Measurements from ENCODE around the gene KLHL6. TPM values are rescaled to one million over a fixed set of nuclear protein-coding genes. Genes with fewer than 3 reads are reported as not detected.
A peak's percentile ranks its signal among the peaks of the same experiment; 100 is the strongest.
"Not testable (repeated sequence)": the region's sequence is repeated elsewhere in the genome, so short reads cannot be mapped to it uniquely, and the experiment has no call there.

Gene KLHL6
- total and polyA plus RNA-seq, 12 donors, result 0.47 to 5.1 (median 0.89) TPM

- intact Hi-C loops (cut with DNase I), result loop anchor here in 1 of 10 donors (5.0 kb wide), 1 partner anchor 38 kb away; no protein-coding TSS in a partner anchor
- WGBS, 2 donors, result 82 to 83% methylated on average over 6 of the region's 6 CpGs
- H3K4me1 ChIP-seq, result peaks cover 0 to 22% (median 0%) of the 10 kb centered on the region in 9 donors
- peak in 1 of 8 donors; percentile 31 for ATAC-seq
- H3K4me3 ChIP-seq, result no peak overlapping the region
- DNase-seq, result no peak
- no peak overlapping the region for H3K27ac ChIP-seq
- no peak for TF ChIP-seq CTCF (IDR thresholded peaks at IDR 0.05)
- no peaks in the 10 kb centered on the region for H3K9me3 ChIP-seq
- H3K36me3 ChIP-seq, result peaks cover 0 to 13% (median 0%) of the 10 kb centered on the region in 9 donors
- no peaks in the 10 kb centered on the region for H3K27me3 ChIP-seq
Observed at GRCh38 chr3:183524476-183524875, 31.0 kb downstream of the KLHL6 start.

- not testable (repeated sequence) for H3K27me3 ChIP-seq, H3K36me3 ChIP-seq, H3K27ac ChIP-seq, DNase-seq, H3K9me3 ChIP-seq, H3K4me3 ChIP-seq
- H3K4me1 ChIP-seq, result peaks cover 0 to 18% (median 0%) of the 10 kb centered on the region in 9 donors
- peak in 1 of 8 donors; percentile 44 for ATAC-seq
- intact Hi-C loops (cut with DNase I), result loop anchor here in 1 of 10 donors (5.0 kb wide), 1 partner anchor 41 kb away; no protein-coding TSS in a partner anchor
- 59 to 61% methylated on average over 19 of the region's 19 CpGs for WGBS, 2 donors
Observed at GRCh38 chr3:183520741-183521556, 34.6 kb downstream of the KLHL6 start.

- H3K4me3 ChIP-seq, H3K36me3 ChIP-seq, H3K27ac ChIP-seq, DNase-seq, H3K27me3 ChIP-seq, ATAC-seq, H3K9me3 ChIP-seq: not testable (repeated sequence)
- peaks cover 0 to 24% (median 0%) of the 10 kb centered on the region in 9 donors for H3K4me1 ChIP-seq
- 80 to 86% methylated on average over 8 of the region's 8 CpGs for WGBS, 2 donors
- intact Hi-C loops (cut with DNase I), result loop anchor here in 1 of 10 donors (5.0 kb wide), 1 partner anchor 42 kb away; no protein-coding TSS in a partner anchor
Observed at GRCh38 chr3:183520295-183520694, 35.2 kb downstream of the KLHL6 start.

GRCh38 chr3:183519891-183520290 is 35.6 kb downstream of the KLHL6 start:
- no peak for DNase-seq
- Histone ChIP-seq H3K4me1 (peaks cover 0 to 26% (median 0%) of the 10 kb centered on the region in 9 donors), H3K27ac (no peak overlapping the region), H3K4me3 (no peak overlapping the region), H3K9me3 (no peaks in the 10 kb centered on the region), H3K36me3 (peaks cover 0 to 9% (median 0%) of the 10 kb centered on the region in 9 donors), H3K27me3 (no peaks in the 10 kb centered on the region)
- 94 to 96% methylated on average over 2 of the region's 2 CpGs for WGBS, 2 donors
- intact Hi-C loops (cut with DNase I), result loop anchor here in 1 of 10 donors (5.0 kb wide), 1 partner anchor 42 kb away; no protein-coding TSS in a partner anchor
- no peak for TF ChIP-seq CTCF (IDR thresholded peaks at IDR 0.05)
- no peak for ATAC-seq

- no peaks in the 10 kb centered on the region for H3K27me3 ChIP-seq
- no peak overlapping the region for H3K4me3 ChIP-seq
- H3K9me3 ChIP-seq, result no peaks in the 10 kb centered on the region
- intact Hi-C loops (cut with DNase I), result no loop called here
- peaks cover 0 to 9% (median 0%) of the 10 kb centered on the region in 9 donors for H3K36me3 ChIP-seq
- H3K4me1 ChIP-seq, result peaks cover 0 to 30% (median 0%) of the 10 kb centered on the region in 9 donors
- no peak for ATAC-seq
- no peak for DNase-seq
- TF ChIP-seq CTCF (IDR thresholded peaks at IDR 0.05), result no peak
- WGBS, 2 donors, result 83 to 85% methylated on average over 10 of the region's 10 CpGs
- H3K27ac ChIP-seq, result no peak overlapping the region
Observed at GRCh38 chr3:183518491-183519251, 36.8 kb downstream of the KLHL6 start.
